ENCODE measurements around the gene BUD23.
"Not testable (repeated sequence)": the region's sequence is repeated elsewhere in the genome, so short reads cannot be mapped to it uniquely, and the experiment has no call there.

BUD23 gene

GRCh38 chr7:73668886-73669230 lies 14.5 kb upstream of the BUD23 start:
- DNase-seq = no peak

DNA sequence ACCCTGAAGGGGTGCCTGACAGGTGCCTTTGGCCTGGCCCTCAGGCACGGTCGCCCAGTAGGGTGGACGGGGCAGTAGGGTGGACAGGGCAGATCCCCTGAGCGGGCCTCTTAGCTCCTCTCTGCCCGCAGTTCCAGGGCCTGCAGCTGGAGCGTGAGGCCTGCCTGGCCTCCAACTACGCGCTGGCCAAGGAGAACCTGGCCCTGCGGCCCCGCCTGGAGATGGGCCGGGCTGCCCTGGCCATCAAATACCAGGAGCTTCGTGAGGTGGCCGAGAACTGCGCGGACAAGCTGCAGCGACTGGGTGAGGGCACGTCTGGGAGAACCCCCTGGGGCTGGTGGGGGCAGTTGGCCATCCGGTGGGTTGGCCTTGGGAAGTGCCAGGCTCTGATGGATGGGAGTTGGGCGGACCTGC lies 14.1 kb upstream of the BUD23 start:
- no peak for DNase-seq

DNA sequence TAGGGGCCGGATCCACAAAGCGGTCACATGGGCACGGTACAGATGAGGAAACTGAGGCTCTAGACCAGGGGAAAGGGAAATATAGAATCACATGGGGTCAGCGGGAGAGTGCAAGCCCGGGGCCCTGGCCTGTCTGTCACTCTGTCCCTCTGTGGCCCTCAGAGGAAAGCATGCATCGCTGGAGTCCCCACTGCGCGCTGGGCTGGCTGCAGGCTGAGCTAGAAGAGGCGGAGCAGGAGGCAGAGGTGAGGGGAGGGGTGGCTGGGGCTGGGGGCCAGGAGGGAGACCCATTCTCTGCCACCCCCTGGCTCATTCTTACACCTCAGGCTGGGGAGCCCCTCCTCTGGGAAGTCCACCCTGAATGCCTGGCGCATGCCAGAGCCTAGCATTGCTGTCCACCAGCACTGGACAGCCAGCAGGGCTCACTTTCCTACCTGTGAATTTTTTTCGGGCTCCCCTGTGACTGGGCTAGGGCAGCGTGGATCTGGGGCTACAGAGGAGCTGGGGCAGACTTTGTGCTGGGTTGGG lies 13.5 kb upstream of the BUD23 start:
- DNase-seq = no peak

DNA sequence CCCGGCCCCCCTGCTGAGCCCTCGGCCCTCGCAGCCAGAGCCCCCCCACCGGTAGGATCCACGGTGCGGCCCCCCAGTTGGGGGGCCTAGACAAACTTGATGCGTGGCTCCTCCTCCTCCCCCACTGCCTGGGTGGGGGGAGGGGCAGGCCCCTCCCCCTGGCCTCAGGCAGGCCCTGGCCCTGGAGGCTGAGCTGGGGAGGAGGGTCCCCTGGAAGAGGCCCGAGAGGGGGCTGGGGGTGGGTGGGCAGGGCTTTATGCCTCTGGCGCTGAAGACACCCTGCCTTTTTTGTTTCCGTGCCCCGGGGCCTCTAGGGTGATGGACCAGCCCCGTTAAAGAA lies 12.1 kb upstream of the BUD23 start:
- DNase-seq = no peak

DNA sequence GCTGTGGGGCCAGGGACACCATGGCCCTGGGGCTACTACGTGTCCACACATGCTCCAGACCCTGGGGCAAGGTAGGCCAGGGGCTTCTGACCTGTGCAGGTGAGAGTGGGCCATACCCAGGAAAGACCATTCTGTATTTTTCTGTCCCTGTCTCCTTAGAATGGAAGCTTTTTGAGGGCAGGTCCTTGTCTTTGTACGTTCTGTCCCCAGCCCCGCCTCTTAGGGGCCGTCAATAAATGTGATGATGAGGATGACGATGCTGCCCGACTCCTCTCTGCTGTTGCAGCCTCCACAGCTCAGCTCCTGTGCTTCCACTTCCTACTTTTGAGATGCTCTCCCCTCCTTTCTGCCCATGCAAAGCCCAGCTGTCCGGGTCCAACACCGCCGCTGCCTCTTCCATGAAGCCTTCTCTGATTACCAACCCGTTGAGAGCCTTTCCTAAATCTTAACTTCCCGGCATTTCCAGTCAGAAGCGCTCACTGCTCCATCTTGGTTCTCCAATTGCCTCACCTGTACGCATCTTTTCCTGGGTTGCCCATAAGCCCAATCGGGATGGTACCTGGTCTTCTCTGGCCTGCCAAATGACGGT lies 11.4 kb upstream of the BUD23 start:
- DNase-seq = no peak

GRCh38 chr7:73674468-73675124 lies 8.8 kb upstream of the BUD23 start:
- DNase-seq = no peak

DNA sequence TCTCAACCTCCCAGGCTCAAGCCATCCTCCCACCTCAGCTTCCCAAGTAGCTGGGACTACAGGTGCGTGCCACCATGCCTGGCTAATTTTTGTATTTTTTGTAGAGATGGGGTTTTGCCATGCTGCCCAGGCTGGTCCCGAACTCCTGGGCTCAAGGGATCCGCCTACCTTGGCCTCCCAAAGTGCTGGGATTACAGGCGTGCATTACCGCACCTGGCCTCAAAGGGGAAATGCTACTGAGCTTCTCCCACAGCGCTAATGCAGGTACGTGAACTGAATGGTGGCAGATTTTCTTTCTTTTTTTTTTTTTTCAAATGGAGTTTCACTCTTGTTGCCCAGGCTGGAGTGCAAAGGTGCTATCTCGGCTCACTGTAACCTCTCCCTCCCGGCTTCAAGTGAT lies 7.3 kb upstream of the BUD23 start:
- DNase-seq = not testable (repeated sequence)

- no peak for DNase-seq
Measured at GRCh38 chr7:73678862-73679261, 4.5 kb upstream of the BUD23 start.

- no peak for DNase-seq
Measured at GRCh38 chr7:73679709-73680108, 3.7 kb upstream of the BUD23 start.

- DNase-seq = no peak
Measured at GRCh38 chr7:73680501-73680900, 2.9 kb upstream of the BUD23 start.

DNA sequence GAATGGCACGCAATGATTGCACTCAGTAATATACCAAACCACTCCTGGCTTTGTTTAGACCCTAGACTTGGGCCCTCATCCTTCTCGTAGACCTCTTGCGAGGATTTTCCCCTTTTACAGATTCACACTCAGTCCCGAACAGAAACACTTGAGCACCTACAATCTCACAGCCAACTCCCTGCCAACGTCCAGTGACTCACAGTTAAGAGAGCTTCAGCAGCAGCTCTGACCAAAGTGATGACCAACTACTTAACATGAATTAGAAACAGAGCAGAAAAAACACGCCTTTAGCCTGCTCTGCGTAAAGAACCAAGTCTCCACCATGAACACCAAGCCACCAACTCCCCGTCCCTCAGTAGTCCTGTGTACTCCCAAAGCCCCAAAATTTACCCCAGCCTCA lies 2.4 kb upstream of the BUD23 start:
- DNase-seq = no peak

DNA sequence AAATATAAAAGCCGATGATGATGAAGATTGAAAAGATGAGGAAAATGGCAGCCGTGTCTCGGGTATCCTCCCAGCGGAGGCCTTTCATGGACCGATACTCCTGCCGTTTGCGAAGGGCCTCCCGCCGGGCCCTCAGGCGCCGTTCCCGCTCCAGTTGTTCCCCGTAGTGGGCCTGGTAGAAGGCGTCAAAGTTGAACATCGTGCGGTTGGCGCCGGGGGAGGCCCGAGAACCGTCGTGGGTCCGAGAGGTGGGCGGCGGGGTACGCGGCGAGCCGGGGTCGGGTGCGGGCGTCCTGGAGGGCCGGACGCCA lies 697 bp upstream of the BUD23 start:
- no peak for DNase-seq

GRCh38 chr7:73683788-73684693 lies 644 bp downstream of the BUD23 start:
- DNase-seq = no peak

GRCh38 chr7:73685311-73685710 lies 1.9 kb downstream of the BUD23 start:
- DNase-seq = no peak

- DNase-seq = no peak
Measured at GRCh38 chr7:73688288-73688687, 4.9 kb downstream of the BUD23 start.

- DNase-seq = no peak
Measured at GRCh38 chr7:73690646-73691045, 7.2 kb downstream of the BUD23 start.

DNA sequence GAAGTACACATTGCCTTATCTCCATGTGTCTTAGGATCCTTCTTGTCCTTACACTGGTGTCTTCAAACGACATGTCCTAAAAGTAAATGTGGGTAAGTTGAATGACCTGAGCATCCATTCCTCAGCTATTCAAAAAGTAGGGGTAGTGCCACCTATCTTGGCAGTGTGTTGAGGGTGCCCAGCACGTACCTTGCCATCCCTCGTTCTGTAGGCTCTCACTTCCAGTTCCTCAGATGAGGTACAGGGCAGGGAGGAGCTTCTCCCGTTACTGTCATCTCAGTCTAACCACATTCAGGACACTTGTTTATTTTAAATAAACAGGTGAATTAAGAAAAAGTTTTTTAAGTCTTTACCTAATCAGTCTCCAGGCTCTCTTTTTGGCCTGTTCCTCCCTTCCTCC lies 13.0 kb downstream of the BUD23 start:
- DNase-seq = no peak

- no peak for DNase-seq
Measured at GRCh38 chr7:73698410-73698809, 15.0 kb downstream of the BUD23 start.

DNA sequence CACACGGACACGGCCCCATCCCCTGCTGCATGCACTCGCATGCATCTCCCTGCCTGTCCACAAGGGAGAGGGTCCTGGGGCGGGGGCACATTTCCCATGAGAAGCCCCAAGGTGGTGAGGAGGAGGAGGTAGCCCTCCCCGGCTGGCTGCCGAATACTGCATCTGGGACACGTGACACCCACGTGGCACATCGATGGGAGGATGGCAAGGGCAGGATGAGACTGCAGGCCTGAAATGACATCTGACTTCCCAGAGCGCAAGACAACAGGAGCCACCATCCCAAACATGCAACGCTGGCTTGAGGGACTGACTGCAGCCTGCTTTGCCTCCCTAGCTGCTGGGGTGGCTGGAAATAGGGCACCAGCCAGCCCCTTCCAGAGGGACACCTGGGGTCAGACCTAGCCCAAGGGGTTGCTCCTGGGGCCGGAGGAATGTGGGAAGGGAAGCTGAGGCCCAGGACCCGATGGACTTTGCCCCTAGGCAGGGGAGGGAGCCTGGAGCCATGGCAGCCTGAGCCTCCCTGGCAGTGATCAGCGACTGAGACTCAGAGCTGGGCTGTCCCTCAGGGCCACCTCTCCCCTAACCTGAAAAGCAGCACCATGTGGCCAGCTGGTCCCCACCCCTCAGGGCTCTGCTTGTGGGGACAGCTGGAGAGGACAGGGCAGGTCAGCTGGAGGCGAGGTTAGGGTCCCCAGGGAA lies 16.1 kb downstream of the BUD23 start:
- no peak for DNase-seq

DNA sequence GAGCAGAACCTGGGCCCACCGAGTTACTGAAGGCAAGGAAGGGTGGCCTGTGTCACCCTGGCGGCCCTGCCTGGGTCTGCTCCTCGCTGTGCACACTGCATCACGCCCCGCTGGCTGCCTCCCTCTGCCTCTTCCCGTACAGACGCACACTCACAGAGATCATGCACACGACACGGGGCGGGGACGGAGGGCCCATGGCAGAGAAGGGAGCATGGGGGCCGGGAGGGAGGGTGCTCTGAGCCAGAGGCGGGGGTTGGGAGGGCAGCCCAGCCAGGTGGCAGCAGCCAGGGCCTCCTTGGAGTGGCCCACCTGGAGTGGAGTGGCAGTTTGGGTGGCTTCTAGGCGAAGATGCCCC lies 16.6 kb downstream of the BUD23 start:
- no peak for DNase-seq

GRCh38 chr7:73700581-73701134 lies 17.3 kb downstream of the BUD23 start:
- no peak for DNase-seq

DNA sequence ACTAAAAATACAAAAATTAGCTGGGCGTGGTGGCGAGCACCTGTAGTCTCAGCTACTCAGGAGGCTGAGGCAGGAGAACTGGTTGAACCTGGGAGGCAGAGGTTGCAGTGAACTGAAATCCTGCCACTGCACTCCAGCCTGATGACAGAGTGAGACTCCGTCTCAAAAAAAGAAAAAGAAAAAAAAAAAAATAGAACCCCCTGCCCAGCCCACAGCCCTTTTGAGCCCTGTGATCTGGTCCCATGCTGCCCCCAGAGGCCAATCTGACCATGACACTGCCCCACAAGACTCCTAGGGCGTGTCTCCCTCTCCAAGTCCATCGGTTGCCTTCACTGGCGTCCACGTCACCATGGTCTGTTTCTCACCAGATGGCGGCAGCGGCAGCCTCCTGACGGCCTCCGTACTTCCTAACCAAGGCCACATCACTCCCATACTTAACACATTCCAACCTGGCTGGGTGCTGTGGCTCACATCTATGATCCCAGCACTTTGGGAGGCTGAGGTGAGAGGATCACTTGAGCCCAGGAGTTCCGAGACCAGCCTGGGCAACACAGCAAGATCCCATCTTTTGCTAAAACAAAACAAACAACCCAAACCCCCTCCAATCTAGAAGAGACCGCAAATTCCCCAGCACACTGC lies 18.1 kb downstream of the BUD23 start:
- no peak for DNase-seq

DNA sequence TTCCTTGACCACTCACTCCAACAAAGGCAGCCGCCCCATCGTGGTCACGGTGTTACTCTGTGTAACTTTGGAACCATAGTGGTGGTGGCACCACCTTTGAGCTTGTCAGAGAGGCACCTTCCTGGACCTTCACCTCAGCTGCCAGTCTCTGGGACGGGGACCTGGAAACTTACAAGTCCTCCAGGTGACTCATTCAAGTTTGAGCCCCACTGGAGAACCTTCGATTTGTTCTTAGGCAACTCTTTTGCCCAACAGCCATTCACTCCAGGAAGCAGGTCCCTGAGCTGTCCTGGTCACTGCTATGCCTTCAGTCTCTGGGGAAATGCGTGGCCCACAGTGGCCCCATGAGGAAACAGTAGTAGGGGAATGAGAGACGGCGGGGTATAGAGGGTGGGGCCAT lies 18.8 kb downstream of the BUD23 start:
- DNase-seq = no peak
